ENCODE results near the gene CTSL.

DNA sequence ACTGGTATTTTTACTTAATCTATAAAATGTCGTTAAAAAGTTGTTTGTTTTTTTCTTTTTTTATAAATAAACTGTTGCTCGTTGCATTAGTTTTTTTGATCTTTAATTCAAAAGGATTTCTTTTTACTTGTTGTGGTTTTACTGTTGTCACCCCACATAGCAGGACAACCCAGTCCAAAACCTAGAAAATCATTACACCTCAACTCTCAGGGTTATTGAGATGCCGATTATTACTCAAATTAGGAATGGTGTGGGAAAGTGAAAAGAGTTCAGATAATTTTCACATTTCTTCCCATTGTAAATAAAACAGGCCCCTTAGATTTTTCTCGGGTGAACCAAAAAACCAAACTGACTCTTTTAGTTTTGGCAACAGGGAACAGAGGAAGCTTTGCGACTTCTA, 17.4 kb upstream of the CTSL start:
- TF ChIP-seq, protein P1, sequence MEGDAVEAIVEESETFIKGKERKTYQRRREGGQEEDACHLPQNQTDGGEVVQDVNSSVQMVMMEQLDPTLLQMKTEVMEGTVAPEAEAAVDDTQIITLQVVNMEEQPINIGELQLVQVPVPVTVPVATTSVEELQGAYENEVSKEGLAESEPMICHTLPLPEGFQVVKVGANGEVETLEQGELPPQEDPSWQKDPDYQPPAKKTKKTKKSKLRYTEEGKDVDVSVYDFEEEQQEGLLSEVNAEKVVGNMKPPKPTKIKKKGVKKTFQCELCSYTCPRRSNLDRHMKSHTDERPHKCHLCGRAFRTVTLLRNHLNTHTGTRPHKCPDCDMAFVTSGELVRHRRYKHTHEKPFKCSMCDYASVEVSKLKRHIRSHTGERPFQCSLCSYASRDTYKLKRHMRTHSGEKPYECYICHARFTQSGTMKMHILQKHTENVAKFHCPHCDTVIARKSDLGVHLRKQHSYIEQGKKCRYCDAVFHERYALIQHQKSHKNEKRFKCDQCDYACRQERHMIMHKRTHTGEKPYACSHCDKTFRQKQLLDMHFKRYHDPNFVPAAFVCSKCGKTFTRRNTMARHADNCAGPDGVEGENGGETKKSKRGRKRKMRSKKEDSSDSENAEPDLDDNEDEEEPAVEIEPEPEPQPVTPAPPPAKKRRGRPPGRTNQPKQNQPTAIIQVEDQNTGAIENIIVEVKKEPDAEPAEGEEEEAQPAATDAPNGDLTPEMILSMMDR (IDR thresholded peaks at IDR 0.05) = no peak
- TF ChIP-seq POLR2A (IDR thresholded peaks at IDR 0.05) = no peak
